Esophagus squamous epithelium (tissue), 4 donors: Measurements from ENCODE around the gene TEKTIP1.

Source experiments
- CTCF ChIP-seq, 6 experiments: fragments of 450-650 bp in 4 of 6; fragments of 200-600 bp in 2 of 6; sonication (generic) in 2 of 6; IDR thresholded peaks; one replicate each; pipeline ENCODE4 v1.5.1; 2016 to 2019; ENCODE audit warnings: antibody characterized with exemption in 6 of 6, mild to moderate bottlenecking in 4 of 6, moderate library complexity in 4 of 6
- POLR2A ChIP-seq, 4 donors: fragments of 450-650 bp; IDR thresholded peaks; one replicate each; pipeline ENCODE4 v1.6.1; 2017; ENCODE audit warnings: antibody characterized with exemption in 4 of 4, mild to moderate bottlenecking in 4 of 4, moderate library complexity in 3 of 4

- TF ChIP-seq CTCF (IDR thresholded peaks at IDR 0.05): no peak
- no peak for TF ChIP-seq POLR2A (IDR thresholded peaks at IDR 0.05)
These were observed 34.2 kb upstream of the TEKTIP1 start for GRCh38 chr19:3504735-3505134.
